Fibroblast of lung (primary cell): Measurements from ENCODE around the gene TRAFD1. TPM values are rescaled to one million over a fixed set of nuclear protein-coding genes. Genes with fewer than 3 reads are reported as not detected.

Experiments
- DNase-seq, 2 donors: peaks; one replicate each; pipeline versions ENCODE4 v3.0.0 to v3.0.0-alpha.2; 2010; ENCODE audit warnings: low read depth in 2 of 2
- H2AFZ ChIP-seq: 2 replicates; pipeline ENCODE4 v1.5.1; 2012; ENCODE audit warnings: low read length, control low read depth, inconsistent platforms
- H3K27ac ChIP-seq: 2 replicates; pipeline ENCODE4 v1.5.1; 2011; ENCODE audit warnings: low read length, control low read depth; ENCODE audit not compliant: insufficient read depth
- H3K27me3 ChIP-seq: 2 replicates; pipeline ENCODE4 v1.5.1; 2011; ENCODE audit warnings: mild to moderate bottlenecking, low read length; ENCODE audit not compliant: control insufficient read depth, insufficient read depth
- H3K36me3 ChIP-seq: 2 replicates; pipeline ENCODE4 v1.5.1; 2011; ENCODE audit warnings: low read length; ENCODE audit not compliant: control insufficient read depth, insufficient read depth
- H3K4me1 ChIP-seq: 2 replicates; pipeline ENCODE4 v1.5.1; 2011; ENCODE audit warnings: low read length; ENCODE audit not compliant: control insufficient read depth, insufficient read depth; ENCODE audit errors: extremely low read depth
- H3K4me2 ChIP-seq: 2 replicates; pipeline ENCODE4 v1.5.1; 2011; ENCODE audit warnings: low read length, control low read depth; ENCODE audit not compliant: insufficient read depth; ENCODE audit errors: extremely low read depth
- H3K4me3 ChIP-seq, 4 experiments: fragments of 200-600 bp in 1 of 4; sonication (generic) in 1 of 4; replicated peaks in 1 of 4; 2 replicates each; pipeline ENCODE4 v1.5.1; 2011 to 2016; ENCODE audit warnings: low read length in 4 of 4, low read depth in 3 of 4, mild to moderate bottlenecking in 3 of 4, control low read depth in 2 of 4, inconsistent platforms in 1 of 4, mixed read lengths in 1 of 4; ENCODE audit not compliant: insufficient read depth in 1 of 4; ENCODE audit errors: control extremely low read depth in 1 of 4
- H3K79me2 ChIP-seq: 2 replicates; pipeline ENCODE4 v1.5.1; 2012; ENCODE audit warnings: mild to moderate bottlenecking, low read length, inconsistent platforms; ENCODE audit not compliant: control insufficient read depth, insufficient read depth
- H3K9ac ChIP-seq: 2 replicates; pipeline ENCODE4 v1.5.1; 2011; ENCODE audit warnings: mild to moderate bottlenecking, low read length, control low read depth; ENCODE audit not compliant: insufficient read depth
- H3K9me3 ChIP-seq: 2 replicates; pipeline ENCODE4 v1.5.1; 2012; ENCODE audit warnings: low read depth, low read length; ENCODE audit not compliant: control insufficient read depth, insufficient read depth
- H4K20me1 ChIP-seq: 2 replicates; pipeline ENCODE4 v1.5.1; 2011; ENCODE audit warnings: low read length; ENCODE audit not compliant: control insufficient read depth, insufficient read depth; ENCODE audit errors: extremely low read depth
- EZH2 ChIP-seq: IDR thresholded peaks from 2 replicates; pipeline ENCODE4 v1.5.1; 2012; ENCODE audit warnings: low read length, control low read depth, mild to moderate bottlenecking; ENCODE audit errors: missing control alignments
- polyA plus RNA-seq, 2 donors: library from polyadenylated mRNA; depleted of rRNA in 1 of 2; stranded (reverse) in 1 of 2; unstranded in 1 of 2; fragments of >200 nt; gene quantifications; 2 replicates each; pipeline ENCODE4 v1.2.1, GENCODE V29; 2011 to 2012; ENCODE audit warnings: missing spikeins in 1 of 2
- total RNA-seq: library from RNA; depleted of rRNA; stranded (reverse); fragments of >200 nt; gene quantifications from 2 replicates; pipeline ENCODE4 v1.2.1, GENCODE V29; 2014
- TF ChIP-seq, protein P1 (sequence below), 2 donors: IDR thresholded peaks in 1 of 2; conservative IDR thresholded peaks in 1 of 2; 1 replicate in 1 of 2; 2 replicates in 1 of 2; pipeline ENCODE4 v1.5.1; 2011 to 2012; ENCODE audit warnings: low read length in 2 of 2, control low read depth in 1 of 2, inconsistent platforms in 1 of 2, low read depth in 1 of 2, mild to moderate bottlenecking in 1 of 2

TRAFD1 gene
- total and polyA plus RNA-seq, 2 donors (not counting 1 experiment from before 2014, with no cell fraction given), result 42.5 to 83.4 TPM

DNA sequence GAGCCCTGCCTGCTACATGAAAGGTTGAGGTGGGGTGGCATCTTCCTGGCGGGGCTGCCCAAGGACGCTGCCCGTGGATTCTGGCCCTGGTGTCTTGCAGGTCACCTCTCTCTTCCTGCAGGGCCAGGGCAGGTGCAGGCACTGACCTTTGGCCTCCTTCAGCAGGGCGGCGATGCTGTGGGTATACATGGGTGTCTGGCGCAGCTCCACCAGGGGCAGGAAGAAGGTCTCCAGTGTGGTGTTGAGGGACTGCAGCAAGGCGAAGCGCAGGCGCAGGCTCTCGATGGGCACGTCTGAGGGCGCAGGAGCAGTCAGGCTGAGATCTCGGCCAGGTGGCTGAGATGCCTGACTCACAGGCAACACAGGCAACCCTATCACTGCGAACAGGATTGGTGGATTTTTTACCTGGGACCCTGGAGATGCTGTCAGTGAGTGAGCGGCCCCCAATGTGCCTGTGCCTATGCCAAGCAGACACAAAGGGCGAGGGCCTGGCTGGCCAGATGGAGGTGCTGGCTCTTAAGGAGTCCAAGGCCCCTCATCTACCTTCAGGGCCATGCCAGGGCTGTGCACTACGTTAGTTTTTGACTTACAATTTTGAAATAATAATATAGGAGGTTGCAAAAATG lies 45.7 kb downstream of the TRAFD1 start:
- Histone ChIP-seq H3K36me3 (peaks cover 10% of the 10 kb centered on the region), H4K20me1 (no peaks in the 10 kb centered on the region), H3K27me3 (no peaks in the 10 kb centered on the region), H3K4me3 (no peak overlapping the region), H3K4me1 (no peaks in the 10 kb centered on the region), H3K4me2 (no peak overlapping the region), H3K9ac (no peak overlapping the region), H3K27ac (no peak overlapping the region), H3K79me2 (no peaks in the 10 kb centered on the region), H3K9me3 (no peaks in the 10 kb centered on the region), H2AFZ (no peak overlapping the region)
- DNase-seq, result no peak
- TF ChIP-seq, protein P1, sequence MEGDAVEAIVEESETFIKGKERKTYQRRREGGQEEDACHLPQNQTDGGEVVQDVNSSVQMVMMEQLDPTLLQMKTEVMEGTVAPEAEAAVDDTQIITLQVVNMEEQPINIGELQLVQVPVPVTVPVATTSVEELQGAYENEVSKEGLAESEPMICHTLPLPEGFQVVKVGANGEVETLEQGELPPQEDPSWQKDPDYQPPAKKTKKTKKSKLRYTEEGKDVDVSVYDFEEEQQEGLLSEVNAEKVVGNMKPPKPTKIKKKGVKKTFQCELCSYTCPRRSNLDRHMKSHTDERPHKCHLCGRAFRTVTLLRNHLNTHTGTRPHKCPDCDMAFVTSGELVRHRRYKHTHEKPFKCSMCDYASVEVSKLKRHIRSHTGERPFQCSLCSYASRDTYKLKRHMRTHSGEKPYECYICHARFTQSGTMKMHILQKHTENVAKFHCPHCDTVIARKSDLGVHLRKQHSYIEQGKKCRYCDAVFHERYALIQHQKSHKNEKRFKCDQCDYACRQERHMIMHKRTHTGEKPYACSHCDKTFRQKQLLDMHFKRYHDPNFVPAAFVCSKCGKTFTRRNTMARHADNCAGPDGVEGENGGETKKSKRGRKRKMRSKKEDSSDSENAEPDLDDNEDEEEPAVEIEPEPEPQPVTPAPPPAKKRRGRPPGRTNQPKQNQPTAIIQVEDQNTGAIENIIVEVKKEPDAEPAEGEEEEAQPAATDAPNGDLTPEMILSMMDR (conservative IDR thresholded peaks at IDR 0.05 in 1 of 2, IDR thresholded peaks at IDR 0.05 in 1 of 2; ENCODE audit: low read depth in 1 of 2, low read length in 2 of 2), result no peak
- no peak for TF ChIP-seq EZH2

DNA sequence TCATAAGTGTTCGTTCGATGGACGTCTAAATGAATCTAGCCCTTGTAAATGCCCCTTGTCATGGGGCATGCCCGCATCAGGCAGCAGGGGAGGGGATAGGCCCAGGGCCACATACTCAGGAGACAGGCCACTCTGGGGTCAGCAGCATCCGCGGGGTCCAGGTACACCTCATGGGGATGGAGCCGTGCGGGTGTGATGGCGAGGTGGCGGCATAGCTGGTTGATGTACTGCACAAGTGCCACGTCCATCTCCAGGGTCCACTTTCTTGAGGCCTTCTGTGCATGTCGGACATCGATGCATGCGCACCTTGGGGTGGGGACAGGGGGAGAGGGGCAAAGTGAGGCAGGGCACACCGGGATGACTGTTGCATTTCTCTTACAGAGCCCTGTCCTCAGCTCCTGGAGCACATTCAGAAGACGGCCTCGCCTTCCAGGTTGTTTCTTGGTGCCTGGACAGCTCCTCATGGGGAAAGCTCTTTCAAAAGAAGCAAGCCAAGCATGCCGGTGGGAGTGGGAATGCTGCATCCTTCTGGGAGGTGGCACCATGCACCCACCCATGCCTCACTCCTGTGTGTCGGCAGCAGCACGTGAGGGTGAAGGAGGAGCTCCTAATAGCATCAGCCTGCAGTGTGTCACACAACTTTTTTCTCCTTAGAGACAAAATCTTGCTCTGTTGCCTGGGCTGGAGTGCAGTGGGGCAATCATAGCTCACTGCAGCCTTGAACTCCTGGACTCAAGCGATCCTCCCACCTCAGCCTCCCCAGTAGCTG lies 47.4 kb downstream of the TRAFD1 start:
- H3K4me3 ChIP-seq, result no peak overlapping the region
- no peak overlapping the region for H3K9ac ChIP-seq
- H3K36me3 ChIP-seq, result peaks cover 10% of the 10 kb centered on the region
- H3K4me1 ChIP-seq, result no peaks in the 10 kb centered on the region
- DNase-seq, result no peak
- no peak overlapping the region for H3K4me2 ChIP-seq
- TF ChIP-seq EZH2, result no peak
- TF ChIP-seq, protein P1 (conservative IDR thresholded peaks at IDR 0.05 in 1 of 2, IDR thresholded peaks at IDR 0.05 in 1 of 2; ENCODE audit: low read depth in 1 of 2, low read length in 2 of 2), result no peak
- no peak overlapping the region for H2AFZ ChIP-seq
- no peaks in the 10 kb centered on the region for H3K9me3 ChIP-seq
- no peaks in the 10 kb centered on the region for H3K79me2 ChIP-seq
- no peaks in the 10 kb centered on the region for H3K27me3 ChIP-seq
- no peaks in the 10 kb centered on the region for H4K20me1 ChIP-seq
- no peak overlapping the region for H3K27ac ChIP-seq

DNA sequence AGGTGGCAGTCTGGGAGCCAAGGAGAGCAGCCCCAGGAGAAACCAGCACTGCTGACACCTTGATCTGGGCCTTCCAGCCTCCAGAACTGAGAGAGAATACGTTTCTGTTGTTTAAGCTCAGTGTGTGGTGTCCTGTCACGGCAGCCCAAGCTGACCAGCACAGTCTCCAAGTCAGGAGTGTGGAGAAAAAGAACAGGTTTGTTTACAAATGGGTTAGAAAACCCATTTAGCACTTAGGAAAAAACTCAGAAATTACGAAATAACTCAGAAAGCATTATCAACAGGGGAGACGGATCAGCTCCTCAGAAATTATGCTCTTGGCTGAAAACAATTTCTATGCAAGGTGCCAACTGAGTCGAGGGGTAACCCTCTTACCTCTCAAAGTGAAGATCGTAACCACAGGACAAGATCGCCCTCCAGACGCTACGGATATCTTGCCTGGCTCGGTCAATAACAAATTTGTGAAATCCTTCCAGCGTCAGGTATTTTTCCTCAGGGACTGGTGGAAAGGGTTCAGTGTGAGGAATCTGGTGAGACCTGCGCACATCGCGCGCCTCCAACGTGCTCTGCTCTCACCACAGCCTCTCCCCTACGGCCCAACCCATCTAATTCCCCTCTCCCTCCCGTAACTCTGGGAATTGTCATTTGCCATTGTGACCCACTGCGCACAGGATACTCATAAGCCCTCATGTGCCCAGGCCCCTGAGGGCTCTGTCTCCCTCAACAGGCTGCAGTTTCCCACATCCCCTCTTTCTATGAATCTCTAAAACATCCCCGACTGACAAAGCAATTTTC lies 50.2 kb downstream of the TRAFD1 start:
- Histone ChIP-seq H3K27me3 (no peaks in the 10 kb centered on the region), H3K4me2 (no peak overlapping the region), H3K27ac (no peak overlapping the region), H2AFZ (no peak overlapping the region), H3K4me1 (no peaks in the 10 kb centered on the region), H4K20me1 (no peaks in the 10 kb centered on the region), H3K9me3 (no peaks in the 10 kb centered on the region), H3K9ac (no peak overlapping the region), H3K79me2 (no peaks in the 10 kb centered on the region), H3K36me3 (peaks cover 14% of the 10 kb centered on the region), H3K4me3 (no peak overlapping the region)
- DNase-seq, result no peak
- TF ChIP-seq, protein P1 (conservative IDR thresholded peaks at IDR 0.05 in 1 of 2, IDR thresholded peaks at IDR 0.05 in 1 of 2; ENCODE audit: low read depth in 1 of 2, low read length in 2 of 2), result no peak
- TF ChIP-seq EZH2, result no peak
